Esophagus muscularis mucosa (tissue), 4 donors: Measurements from ENCODE around the gene SSX7. TPM values are rescaled to one million over a fixed set of nuclear protein-coding genes. Genes with fewer than 3 reads are reported as not detected.
"Not testable (repeated sequence)": the region's sequence is repeated elsewhere in the genome, so short reads cannot be mapped to it uniquely, and the experiment has no call there.

Experiments used
- DNase-seq: peaks from one replicate; pipeline ENCODE4 v3.0.0-alpha.2; 2017; ENCODE audit errors: extremely low spot score
- H3K27ac ChIP-seq, 4 donors: fragments of 200-600 bp; sonication (generic); replicated peaks in 1 of 4; 1 replicate in 3 of 4; 2 replicates in 1 of 4; pipeline ENCODE4 v1.5.1; 2016 to 2019; ENCODE audit warnings: mild to moderate bottlenecking in 1 of 4
- H3K27me3 ChIP-seq, 4 donors: fragments of 200-600 bp; sonication (generic); one replicate each; pipeline versions ENCODE4 v1.5.1 to v1.6.0; 2016 to 2019
- H3K36me3 ChIP-seq, 4 donors: fragments of 200-600 bp; sonication (generic); one replicate each; pipeline ENCODE4 v1.5.1; 2016 to 2019
- H3K4me1 ChIP-seq, 4 donors: fragments of 200-600 bp; sonication (generic); one replicate each; pipeline ENCODE4 v1.5.1; 2016 to 2019
- H3K4me3 ChIP-seq, 4 donors: fragments of 200-600 bp; sonication (generic); 1 replicate in 2 of 4; 2 replicates in 2 of 4; pipeline ENCODE4 v1.5.1; 2016 to 2019; ENCODE audit warnings: mild to moderate bottlenecking in 4 of 4, moderate library complexity in 1 of 4
- H3K9me3 ChIP-seq, 4 donors: fragments of 200-600 bp; sonication (generic); 1 replicate in 3 of 4; 2 replicates in 1 of 4; pipeline ENCODE4 v1.5.1; 2016 to 2019
- CTCF ChIP-seq, 3 experiments: fragments of 200-600 bp in 2 of 3; fragments of 450-650 bp in 1 of 3; sonication (generic) in 2 of 3; IDR thresholded peaks; one replicate each; pipeline ENCODE4 v1.5.1; 2017 to 2019; ENCODE audit warnings: antibody characterized with exemption in 3 of 3, mild to moderate bottlenecking in 2 of 3, moderate library complexity in 1 of 3
- EP300 ChIP-seq: sonication (generic); formaldehyde crosslinking; IDR thresholded peaks from one replicate; pipeline ENCODE4 v1.6.1; 2017; ENCODE audit warnings: antibody characterized with exemption
- POLR2A ChIP-seq: fragments of 450-650 bp; IDR thresholded peaks from one replicate; pipeline ENCODE4 v1.6.1; 2017; ENCODE audit warnings: antibody characterized with exemption, moderate library complexity, mild to moderate bottlenecking, low read depth
- POLR2AphosphoS5 ChIP-seq, 2 donors: sonication (generic); formaldehyde crosslinking; IDR thresholded peaks; one replicate each; pipeline ENCODE4 v1.6.1; 2017; ENCODE audit warnings: antibody characterized with exemption in 2 of 2
- WGBS: methylation state at CpG from one replicate; pipeline ENCODE4 v1.1.5; 2018; 5-methylcytosine and 5-hydroxymethylcytosine counted together
- intact Hi-C: fragments of 100-400 bp; cut with DNase I; formaldehyde crosslinking; loops from one replicate; pipeline ENCODE4 v1.15.1; 2023
- total RNA-seq, 4 donors: library from RNA; depleted of rRNA; stranded (reverse); fragments of >200 nt; gene quantifications; one replicate each; pipeline versions ENCODE4 v1.1.0 to v1.2.1, GENCODE V29; 2016

SSX7 gene
- not detected for total RNA-seq

GRCh38 chrX:52654800-52655199, at the start of gene SSX7:
SSX7 (minus strand) TSS chrX:52654900; CDS start chrX:52653472, 1,428 bp downstream.
- H3K27me3 ChIP-seq, DNase-seq, H3K9me3 ChIP-seq, H3K4me3 ChIP-seq, intact Hi-C loops, H3K36me3 ChIP-seq, H3K27ac ChIP-seq, H3K4me1 ChIP-seq: not testable (repeated sequence)
- 83% methylated on average over 9 of the region's 9 CpGs for WGBS

DNA sequence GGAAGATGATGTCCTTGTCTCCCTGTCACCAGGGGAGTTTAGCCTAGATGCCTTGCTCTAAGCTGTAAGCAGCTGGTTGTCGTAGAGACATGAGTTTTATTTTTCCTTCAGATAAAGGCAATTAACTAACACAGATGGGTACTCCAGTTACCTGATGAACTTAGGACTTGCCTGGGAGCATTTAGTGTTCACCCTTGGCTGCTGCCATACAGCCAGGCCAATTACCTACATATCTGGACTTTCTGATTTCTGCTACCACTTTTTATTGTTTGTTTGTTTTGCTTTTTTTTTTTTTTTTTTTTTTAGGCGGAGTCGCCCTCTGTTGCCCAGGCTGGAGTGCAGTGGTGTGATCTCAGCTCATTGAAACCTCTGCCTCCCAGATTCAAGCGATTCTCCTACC, 37.3 kb upstream of the SSX7 start:
- H3K4me3 ChIP-seq, H3K36me3 ChIP-seq, H3K27me3 ChIP-seq, DNase-seq, H3K4me1 ChIP-seq, H3K27ac ChIP-seq, intact Hi-C loops, H3K9me3 ChIP-seq: not testable (repeated sequence)
- WGBS, result no CpG with 5 or more reads among the region's 4 CpGs

DNA sequence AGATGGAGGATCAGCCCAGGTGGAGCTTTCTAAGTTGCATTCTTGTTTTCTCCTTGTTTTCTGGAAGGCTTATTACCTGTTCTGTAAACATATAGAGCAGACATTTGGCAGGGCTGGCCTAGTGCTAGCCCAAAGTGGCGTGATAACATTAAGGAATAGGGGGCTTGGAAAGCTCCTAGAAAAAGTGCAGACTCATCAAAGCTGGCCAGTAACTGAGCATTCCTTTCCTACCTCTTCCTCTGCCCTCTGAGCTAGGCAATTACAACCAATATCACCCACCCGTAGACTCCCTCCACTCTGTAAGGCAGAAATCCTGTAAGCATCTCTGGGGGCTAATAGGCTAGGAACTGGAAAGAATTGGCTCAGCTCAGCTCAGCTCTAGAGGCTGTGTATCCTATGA, 7.5 kb upstream of the SSX7 start:
- DNase-seq, H3K27me3 ChIP-seq, H3K4me1 ChIP-seq, H3K9me3 ChIP-seq, H3K27ac ChIP-seq, H3K36me3 ChIP-seq, H3K4me3 ChIP-seq, intact Hi-C loops: not testable (repeated sequence)
- 87% methylated on average over 2 of the region's 2 CpGs for WGBS

DNA sequence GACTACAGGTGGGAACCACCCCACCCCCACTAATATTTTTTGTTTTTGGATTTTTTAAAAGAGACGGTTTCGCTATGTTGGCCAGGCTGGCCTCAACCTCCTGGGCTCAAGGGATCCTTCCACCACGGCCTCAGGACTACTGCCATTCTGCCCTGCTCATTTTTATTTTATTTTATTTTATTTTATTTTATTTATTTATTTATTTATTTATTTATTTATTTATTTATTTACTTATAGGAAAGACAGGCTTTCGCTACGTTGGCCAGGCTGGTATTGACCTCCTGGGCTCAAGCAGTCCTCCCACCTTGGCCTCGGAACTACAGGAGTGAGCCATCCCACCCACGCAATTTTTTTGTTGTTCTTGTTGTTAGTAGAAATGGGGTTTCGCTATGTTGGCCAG, 775 bp upstream of the SSX7 start:
- WGBS, result 86% methylated on average over 8 of the region's 8 CpGs
- H3K9me3 ChIP-seq, H3K27me3 ChIP-seq, intact Hi-C loops, H3K4me3 ChIP-seq, H3K4me1 ChIP-seq, H3K36me3 ChIP-seq, DNase-seq, H3K27ac ChIP-seq: not testable (repeated sequence)

DNA sequence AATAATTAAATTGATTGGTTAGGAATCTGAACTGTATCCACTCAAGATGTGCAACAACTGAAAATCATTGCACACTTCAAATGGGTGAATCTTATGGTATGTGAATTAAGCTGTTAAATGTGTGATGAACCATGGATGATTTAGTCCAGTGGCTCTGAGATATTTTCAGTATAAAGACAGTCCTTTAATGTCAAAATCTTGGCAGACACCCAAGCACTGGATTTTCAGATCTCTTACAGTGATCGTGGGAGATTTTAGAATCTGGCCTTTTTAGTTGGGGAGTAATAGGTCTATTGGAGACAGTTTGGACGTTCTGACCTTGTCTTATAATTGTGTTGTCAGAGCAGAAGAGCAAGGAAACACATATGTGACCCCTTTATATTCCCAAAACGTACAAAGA, 4.0 kb downstream of the SSX7 start:
- H3K4me1 ChIP-seq, DNase-seq, H3K9me3 ChIP-seq, H3K27me3 ChIP-seq, H3K36me3 ChIP-seq, H3K27ac ChIP-seq, intact Hi-C loops, H3K4me3 ChIP-seq: not testable (repeated sequence)
- WGBS, result 32% methylated on average over 3 of the region's 3 CpGs

GRCh38 chrX:52648956-52649355, 5.7 kb downstream of the SSX7 start:
- H3K36me3 ChIP-seq, DNase-seq, intact Hi-C loops, H3K4me3 ChIP-seq, H3K27me3 ChIP-seq, H3K4me1 ChIP-seq, H3K27ac ChIP-seq, H3K9me3 ChIP-seq: not testable (repeated sequence)
- WGBS, result 87% methylated on average over 7 of the region's 7 CpGs

GRCh38 chrX:52628483-52628882, 26.2 kb downstream of the SSX7 start:
- H3K4me3 ChIP-seq, H3K27ac ChIP-seq, DNase-seq, H3K36me3 ChIP-seq, intact Hi-C loops, H3K9me3 ChIP-seq, H3K4me1 ChIP-seq, H3K27me3 ChIP-seq: not testable (repeated sequence)
- WGBS, result 79% methylated on average over 3 of the region's 3 CpGs

- H3K27ac ChIP-seq, H3K4me3 ChIP-seq, H3K27me3 ChIP-seq, H3K4me1 ChIP-seq, H3K36me3 ChIP-seq, DNase-seq, H3K9me3 ChIP-seq, intact Hi-C loops: not testable (repeated sequence)
- WGBS, result 54% methylated on average over 8 of the region's 8 CpGs
These were observed 34.0 kb downstream of the SSX7 start for GRCh38 chrX:52620661-52621060.

DNA sequence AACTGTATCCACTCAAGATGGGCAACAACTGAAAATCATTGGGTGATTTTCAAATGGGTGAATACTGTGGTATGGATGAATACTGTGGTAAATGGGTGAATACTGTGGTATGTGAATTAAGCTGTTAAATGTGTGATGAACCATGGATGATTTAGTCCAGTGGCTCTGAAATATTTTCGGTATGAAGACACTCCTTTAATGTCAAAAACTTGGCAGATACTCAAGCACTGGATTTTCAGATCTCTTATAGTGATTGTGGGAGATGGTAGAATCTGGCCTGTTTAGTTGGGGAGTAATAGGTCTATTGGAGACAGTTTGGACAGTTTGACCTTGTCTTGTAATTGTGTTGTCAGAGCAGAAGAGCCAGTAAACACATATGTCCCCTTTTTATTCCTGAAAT, 45.7 kb downstream of the SSX7 start:
- Histone ChIP-seq H3K4me3 (no peak overlapping the region), H3K27ac (no peak overlapping the region), H3K9me3 (no peaks in the 10 kb centered on the region), H3K36me3 (no peaks in the 10 kb centered on the region), H3K4me1 (no peaks in the 10 kb centered on the region), H3K27me3 (no peaks in the 10 kb centered on the region)
- no peak for DNase-seq
- 29% methylated on average over 1 of the region's 1 CpG for WGBS
- intact Hi-C loops, result no loop called here
- no peak for TF ChIP-seq EP300
- no peak for TF ChIP-seq POLR2A
- TF ChIP-seq POLR2AphosphoS5 (IDR thresholded peaks at IDR 0.05), result no peak
- no peak for TF ChIP-seq CTCF (IDR thresholded peaks at IDR 0.05)

DNA sequence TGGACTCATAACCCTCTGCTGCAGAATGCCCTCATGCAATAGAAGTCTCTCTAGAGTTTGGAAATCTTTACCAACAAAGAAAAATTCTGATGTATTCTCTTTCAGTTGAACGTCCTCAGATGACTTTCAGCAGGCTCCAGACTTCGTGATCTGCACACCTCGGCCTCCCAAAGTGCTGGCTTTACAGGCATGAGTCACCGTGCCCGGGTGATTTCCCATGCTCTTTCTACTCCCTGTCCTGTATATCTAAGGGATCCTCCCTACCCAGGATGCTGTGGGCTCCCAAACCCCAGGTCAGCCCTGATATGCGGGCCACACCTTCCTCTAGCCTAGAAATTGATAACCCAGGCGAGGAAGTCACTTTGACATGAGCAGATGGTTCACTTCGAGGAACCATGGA, 51.5 kb downstream of the SSX7 start:
- intact Hi-C loops, H3K36me3 ChIP-seq, H3K4me1 ChIP-seq, H3K4me3 ChIP-seq, H3K27ac ChIP-seq, H3K9me3 ChIP-seq, DNase-seq, H3K27me3 ChIP-seq: not testable (repeated sequence)
- WGBS, result 80% methylated on average over 8 of the region's 8 CpGs
